ENCODE results near the gene SERPINF2.
"Not testable (repeated sequence)": the region's sequence is repeated elsewhere in the genome, so short reads cannot be mapped to it uniquely, and the experiment has no call there.

The SERPINF2 gene

GRCh38 chr17:1716912-1717695 lies 25.6 kb upstream of the SERPINF2 start:
- DNase-seq, result peak; percentile 87

- no peak for DNase-seq
Measured at GRCh38 chr17:1718362-1719165, 24.1 kb upstream of the SERPINF2 start.

GRCh38 chr17:1720856-1721386 lies 21.8 kb upstream of the SERPINF2 start:
- no peak for DNase-seq

- DNase-seq, result not testable (repeated sequence)
Measured at GRCh38 chr17:1722022-1722421, 20.6 kb upstream of the SERPINF2 start.

- DNase-seq, result peak; percentile 15
Measured at GRCh38 chr17:1724351-1724868, 18.3 kb upstream of the SERPINF2 start, which contains the start of gene WDR81. WDR81 (plus strand) TSS chr17:1724704; CDS start chr17:1724960, 256 bp downstream.

GRCh38 chr17:1724869-1725641 lies 17.6 kb upstream of the SERPINF2 start:
- no peak for DNase-seq

- no peak for DNase-seq
Measured at GRCh38 chr17:1725642-1726511, 16.8 kb upstream of the SERPINF2 start.

- no peak for DNase-seq
Measured at GRCh38 chr17:1726626-1727257, 15.9 kb upstream of the SERPINF2 start.

- DNase-seq, result no peak
Measured at GRCh38 chr17:1727258-1727789, 15.3 kb upstream of the SERPINF2 start.

GRCh38 chr17:1727876-1728630 lies 14.6 kb upstream of the SERPINF2 start:
- no peak for DNase-seq

GRCh38 chr17:1729966-1730325 lies 12.7 kb upstream of the SERPINF2 start:
- DNase-seq, result no peak

GRCh38 chr17:1730326-1731193 lies 12.1 kb upstream of the SERPINF2 start:
- DNase-seq, result no peak

GRCh38 chr17:1731194-1731506 lies 11.5 kb upstream of the SERPINF2 start:
- DNase-seq, result no peak

- no peak for DNase-seq
Measured at GRCh38 chr17:1732241-1732832, 10.3 kb upstream of the SERPINF2 start.

- DNase-seq, result no peak
Measured at GRCh38 chr17:1732833-1733321, 9.8 kb upstream of the SERPINF2 start.

GRCh38 chr17:1733759-1734158 lies 8.9 kb upstream of the SERPINF2 start:
- DNase-seq, result no peak

- no peak for DNase-seq
Measured at GRCh38 chr17:1735418-1735817, 7.3 kb upstream of the SERPINF2 start.

GRCh38 chr17:1735834-1736347 lies 6.8 kb upstream of the SERPINF2 start:
- no peak for DNase-seq
